IMR-90 (cell line): ENCODE measurements around the gene SPTLC3. TPM values are rescaled to one million over a fixed set of nuclear protein-coding genes. Genes with fewer than 3 reads are reported as not detected.

ENCODE experiments used
- ATAC-seq: fragments of 200-7000 bp; cut with Tn5 transposase; 2 replicates; pipeline ENCODE4 v1.9.1; 2020; ENCODE audit warnings: low read depth, mild to moderate bottlenecking, moderate library complexity
- BruUV-seq: library from RNA; stranded (reverse); fragments of 400-500 nt; replicated peaks from 2 replicates; lab custom pipeline; 2021; lab: Mats Ljungman, UMichigan
- CTCF ChIA-PET: fragments of 300-600 bp; formaldehyde crosslinking; extraction: SDS; loops from one replicate; lab custom pipeline; 2021; ENCODE audit warnings: antibody characterized with exemption; lab: Yijun Ruan, JAX
- POLR2A ChIA-PET: fragments of 300-600 bp; sonication (Branson Sonifier 250); formaldehyde crosslinking; loops from one replicate; lab custom pipeline; 2022; ENCODE audit warnings: antibody characterized with exemption; ENCODE audit not compliant: unreplicated experiment; lab: Charles Lee
- DNase-seq: peaks from one replicate; pipeline ENCODE4 v3.0.0; 2013
- H2AFZ ChIP-seq: replicated peaks from 2 replicates; pipeline ENCODE3; 2013; ENCODE audit warnings: low read length, mild to moderate bottlenecking; ENCODE audit not compliant: poor library complexity
- H2AK5ac ChIP-seq: 2 replicates; pipeline ENCODE4 v1.6.1; 2013; ENCODE audit warnings: low read depth, low read length, inconsistent platforms
- H2AK9ac ChIP-seq: replicated peaks from 2 replicates; pipeline ENCODE3; 2013; ENCODE audit warnings: mild to moderate bottlenecking, low read depth, low read length, moderate library complexity; ENCODE audit not compliant: poor library complexity
- H2BK120ac ChIP-seq: 2 replicates; pipeline ENCODE4 v1.6.1; 2013; ENCODE audit warnings: low read depth, low read length, inconsistent platforms
- H2BK15ac ChIP-seq: 3 replicates; pipeline ENCODE4 v1.6.1; 2013; ENCODE audit warnings: low read depth, low read length, inconsistent platforms
- H2BK20ac ChIP-seq: 2 replicates; pipeline ENCODE4 v1.6.1; 2013; ENCODE audit warnings: low read depth, mild to moderate bottlenecking, inconsistent platforms, low read length, moderate library complexity
- H2BK5ac ChIP-seq: 2 replicates; pipeline ENCODE4 v1.6.1; 2013; ENCODE audit warnings: mild to moderate bottlenecking, low read depth, low read length, inconsistent platforms; ENCODE audit not compliant: poor library complexity, severe bottlenecking
- H3K14ac ChIP-seq: replicated peaks from 2 replicates; pipeline ENCODE4 v1.6.1; 2013; ENCODE audit warnings: low read depth, low read length, inconsistent platforms
- H3K18ac ChIP-seq: 2 replicates; pipeline ENCODE4 v1.6.1; 2013; ENCODE audit warnings: low read depth, low read length, control low read depth
- H3K23ac ChIP-seq: 2 replicates; pipeline ENCODE4 v1.6.1; 2013; ENCODE audit warnings: low read depth, low read length, inconsistent platforms
- H3K27ac ChIP-seq: 2 replicates; pipeline ENCODE4 v1.5.1; 2013; ENCODE audit warnings: mild to moderate bottlenecking, control low read depth, low read length; ENCODE audit not compliant: insufficient read depth
- H3K27me3 ChIP-seq: 2 replicates; pipeline ENCODE4 v1.6.1; 2013; ENCODE audit warnings: low read length; ENCODE audit not compliant: control insufficient read depth, insufficient read depth
- H3K36me3 ChIP-seq: 2 replicates; pipeline ENCODE4 v1.6.1; 2013; ENCODE audit warnings: low read length, mixed read lengths; ENCODE audit not compliant: control insufficient read depth, insufficient read depth
- H3K4ac ChIP-seq: 2 replicates; pipeline ENCODE4 v1.6.1; 2013; ENCODE audit warnings: low read depth, low read length, inconsistent platforms
- H3K4me1 ChIP-seq: 2 replicates; pipeline ENCODE4 v1.6.1; 2013; ENCODE audit warnings: low read length, mixed read lengths; ENCODE audit not compliant: control insufficient read depth, insufficient read depth
- H3K4me2 ChIP-seq: 2 replicates; pipeline ENCODE4 v1.6.1; 2013; ENCODE audit warnings: low read depth, mild to moderate bottlenecking, control low read depth, low read length, moderate library complexity
- H3K4me3 ChIP-seq: 2 replicates; pipeline ENCODE4 v1.5.1; 2013; ENCODE audit warnings: low read depth, mild to moderate bottlenecking, control low read depth, low read length, moderate library complexity; ENCODE audit not compliant: insufficient read depth
- H3K56ac ChIP-seq: 2 replicates; pipeline ENCODE4 v1.6.1; 2013; ENCODE audit warnings: low read length, inconsistent platforms; ENCODE audit not compliant: insufficient read depth; ENCODE audit errors: extremely low read depth
- H3K79me1 ChIP-seq, 2 experiments: 2 replicates each; pipeline ENCODE4 v1.6.1; 2013; ENCODE audit warnings: low read length in 2 of 2, inconsistent platforms in 1 of 2, low read depth in 1 of 2
- H3K9ac ChIP-seq: 2 replicates; pipeline ENCODE4 v1.6.1; 2013; ENCODE audit warnings: low read depth, low read length, control low read depth
- H3K9me1 ChIP-seq: 2 replicates; pipeline ENCODE4 v1.6.1; 2013; ENCODE audit warnings: low read length, inconsistent platforms; ENCODE audit not compliant: insufficient read depth
- H3K9me3 ChIP-seq: 2 replicates; pipeline ENCODE4 v1.6.1; 2013; ENCODE audit warnings: low read length; ENCODE audit not compliant: control insufficient read depth, insufficient read depth
- H4K20me1 ChIP-seq: 2 replicates; pipeline ENCODE4 v1.6.1; 2013; ENCODE audit warnings: low read length, inconsistent platforms; ENCODE audit not compliant: insufficient read depth
- H4K5ac ChIP-seq: 2 replicates; pipeline ENCODE4 v1.6.1; 2013; ENCODE audit warnings: mild to moderate bottlenecking, low read depth, low read length, control low read depth
- H4K8ac ChIP-seq, 2 experiments: 2 replicates each; pipeline ENCODE4 v1.6.1; 2013; ENCODE audit warnings: low read depth in 2 of 2, low read length in 2 of 2, control low read depth in 1 of 2, inconsistent platforms in 1 of 2
- H4K91ac ChIP-seq: 2 replicates; pipeline ENCODE4 v1.6.1; 2013; ENCODE audit warnings: low read depth, low read length, inconsistent platforms; ENCODE audit not compliant: insufficient read depth
- BHLHE40 ChIP-seq: fragments of 150-350 bp; IDR thresholded peaks from 2 replicates; pipeline ENCODE4 v1.6.1; 2016; ENCODE audit warnings: mild to moderate bottlenecking, low read depth, low read length
- RFX5 ChIP-seq: IDR thresholded peaks from 2 replicates; pipeline ENCODE4 v1.8.0; 2012; ENCODE audit warnings: low read depth, mild to moderate bottlenecking, low read length, moderate library complexity
- WGBS, 2 experiments: methylation state at CpG; one replicate each; pipeline versions ENCODE4 v1.1.5 to v1.1.7; 2013; ENCODE audit warnings: missing lambda C conversion rate in 2 of 2; ENCODE audit not compliant: insufficient read length in 1 of 2; ENCODE audit errors: extremely low coverage in 2 of 2; 5-methylcytosine and 5-hydroxymethylcytosine counted together
- dilution Hi-C: fragments of 300-500 bp; cut with HindIII; formaldehyde crosslinking; loops from one replicate; pipeline ENCODE4 v1.14.3; 2018; ENCODE audit warnings: low sequenced_read_pairs; ENCODE audit not compliant: unreplicated experiment
- in situ Hi-C: fragments of 300-500 bp; cut with MboI; formaldehyde crosslinking; loops from 3 replicates; pipeline ENCODE4 v1.14.3; 2019; ENCODE audit warnings: low sequenced_read_pairs, inconsistent platforms, mixed read lengths
- intact Hi-C: fragments of 100-400 bp; cut with micrococcal nuclease; formaldehyde crosslinking; loops from 2 replicates; pipeline ENCODE4 v1.10.0; 2022
- polyA plus RNA-seq, 3 experiments: library from polyadenylated mRNA; depleted of rRNA; stranded (reverse); fragments of >200 nt; gene quantifications; 2 replicates each; pipeline ENCODE4 v1.2.3, GENCODE V29; 2012; ENCODE audit warnings: low replicate concordance in 1 of 3
- total RNA-seq: library from RNA; depleted of rRNA; stranded (reverse); fragments of >200 nt; gene quantifications from 2 replicates; pipeline ENCODE4 v1.2.3, GENCODE V29; 2012

SPTLC3 gene
- total and polyA plus RNA-seq, 2 of the 4 experiments (the other 2 are of a cell fraction) = 0.44 to 1.6 TPM

DNA sequence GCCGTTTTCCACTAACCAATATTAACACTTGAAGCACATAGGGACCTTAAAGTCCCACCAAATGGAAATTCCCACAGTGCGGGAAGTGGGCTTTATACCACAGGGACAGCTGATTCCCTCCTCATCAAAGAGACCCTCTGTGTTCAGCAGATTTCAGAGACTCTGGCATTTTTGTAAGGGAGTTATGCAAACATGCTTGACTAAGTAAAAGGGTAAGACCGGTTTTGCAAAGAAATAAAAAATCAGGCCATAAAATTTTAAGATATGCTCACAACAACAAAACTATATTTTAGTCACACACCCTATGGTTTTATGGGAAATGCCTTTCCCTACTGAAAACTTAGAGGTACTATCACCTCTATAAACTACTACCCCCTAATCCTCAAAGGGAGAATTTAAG lies 45.4 kb upstream of the SPTLC3 start:
- no peak overlapping the region for H3K14ac ChIP-seq
- H2BK20ac ChIP-seq = no peak overlapping the region
- H3K79me1 ChIP-seq = no peaks in the 10 kb centered on the region
- H2BK5ac ChIP-seq = no peak overlapping the region
- no peak for DNase-seq
- no peak overlapping the region for H3K4me2 ChIP-seq
- H2BK15ac ChIP-seq = no peak overlapping the region
- BruUV-seq = no TSS peak
- no peak overlapping the region for H3K23ac ChIP-seq
- no peak overlapping the region for H3K27ac ChIP-seq
- no peak overlapping the region for H2BK120ac ChIP-seq
- ATAC-seq = no peak
- in situ Hi-C loops (no loop called here), dilution Hi-C loops (no loop called here), intact Hi-C loops (no loop called here)
- POLR2A ChIA-PET = no interaction called here
- no peak overlapping the region for H4K5ac ChIP-seq
- H4K91ac ChIP-seq = no peak overlapping the region
- no peak overlapping the region for H2AK5ac ChIP-seq
- H4K20me1 ChIP-seq = no peaks in the 10 kb centered on the region
- H3K4me3 ChIP-seq = no peak overlapping the region
- no peaks in the 10 kb centered on the region; the same call in 1 of the 2 replicates for H3K4me1 ChIP-seq
- H3K56ac ChIP-seq = no peak overlapping the region
- H3K9me1 ChIP-seq = no peaks in the 10 kb centered on the region
- no peak overlapping the region for H3K18ac ChIP-seq
- H2AFZ ChIP-seq = no peak overlapping the region
- CTCF ChIA-PET = interaction anchor here (0.8 kb wide), 1 partner anchor 21 kb away, joined by 3 read pairs; no protein-coding TSS in a partner anchor
- no peak overlapping the region for H3K4ac ChIP-seq
- no peak overlapping the region for H4K8ac ChIP-seq
- H2AK9ac ChIP-seq = no peak overlapping the region
- H3K9ac ChIP-seq = no peak overlapping the region
- H3K36me3 ChIP-seq = no peaks in the 10 kb centered on the region
- no CpG with 5 or more reads among the region's 3 CpGs for WGBS, 2 experiments
- TF ChIP-seq RFX5 (no peak), BHLHE40 (no peak)
- H3K27me3 ChIP-seq = peaks cover 5% of the 10 kb centered on the region
- H3K9me3 ChIP-seq = no peaks in the 10 kb centered on the region
